WI38 (cell line): Measurements from ENCODE around the gene UNC5A.

ENCODE experiments used
- H3K4me3 ChIP-seq: 2 replicates; pipeline ENCODE4 v1.5.1; 2011; ENCODE audit warnings: low read depth, mild to moderate bottlenecking, control low read depth, low read length
- CTCF ChIP-seq: IDR thresholded peaks from 2 replicates; pipeline ENCODE4 v1.5.1; 2012; ENCODE audit warnings: low read depth, mild to moderate bottlenecking, control low read depth, low read length

The UNC5A gene

GRCh38 chr5:176776916-176777315 lies 33.4 kb upstream of the UNC5A start:
- no peak for TF ChIP-seq CTCF

GRCh38 chr5:176778921-176779465 lies 31.4 kb upstream of the UNC5A start:
- no peak overlapping the region for H3K4me3 ChIP-seq
- no peak for TF ChIP-seq CTCF

More at GRCh38 chr5:176776916-176777315, 33.4 kb upstream of the UNC5A start:
- H3K4me3 ChIP-seq = no peak overlapping the region

GRCh38 chr5:176779537-176779936 lies 30.8 kb upstream of the UNC5A start:
- TF ChIP-seq CTCF = no peak
- H3K4me3 ChIP-seq = no peak overlapping the region

GRCh38 chr5:176780176-176781053 lies 29.9 kb upstream of the UNC5A start:
- H3K4me3 ChIP-seq = no peak overlapping the region
- TF ChIP-seq CTCF = no peak

- no peak for TF ChIP-seq CTCF
- H3K4me3 ChIP-seq = no peak overlapping the region
Observed at GRCh38 chr5:176781054-176781375, 29.3 kb upstream of the UNC5A start.

- TF ChIP-seq CTCF = no peak
Observed at GRCh38 chr5:176781638-176782570, 28.5 kb upstream of the UNC5A start.

More at GRCh38 chr5:176781638-176782570, 28.5 kb upstream of the UNC5A start:
- H3K4me3 ChIP-seq = no peak overlapping the region
